Lower leg skin (tissue), 3 donors: ENCODE results near the gene NEURL1B.

ENCODE experiments used
- CTCF ChIP-seq, 3 donors: fragments of 450-650 bp; IDR thresholded peaks; one replicate each; pipeline ENCODE4 v1.5.1; 2016; ENCODE audit warnings: antibody characterized with exemption in 3 of 3, mild to moderate bottlenecking in 3 of 3, moderate library complexity in 2 of 3
- POLR2A ChIP-seq, 2 donors: fragments of 450-650 bp; IDR thresholded peaks; one replicate each; pipeline ENCODE4 v1.6.1; 2016 to 2017; ENCODE audit warnings: antibody characterized with exemption in 2 of 2, mild to moderate bottlenecking in 1 of 2, moderate library complexity in 1 of 2

- no peak for TF ChIP-seq CTCF (IDR thresholded peaks at IDR 0.05)
- TF ChIP-seq POLR2A (IDR thresholded peaks at IDR 0.05) = no peak
Measured at GRCh38 chr5:172630482-172630881, 10.6 kb upstream of the NEURL1B start.
